Glutamatergic neuron (in vitro differentiated cells): ENCODE data around the gene TNS1. TPM values are rescaled to one million over a fixed set of nuclear protein-coding genes. Genes with fewer than 3 reads are reported as not detected.

ENCODE experiments used
- DNase-seq: peaks from one replicate; pipeline ENCODE4 v3.0.0; 2022
- H3K27ac Mint-ChIP-seq: one replicate; pipeline ENCODE4 v1.8.0; 2020; ENCODE audit warnings: mild to moderate bottlenecking, mixed read lengths, inconsistent platforms; ENCODE audit not compliant: unreplicated experiment
- H3K27me3 Mint-ChIP-seq: one replicate; pipeline ENCODE4 v1.8.0; 2020; ENCODE audit warnings: mild to moderate bottlenecking, moderate library complexity, mixed read lengths, inconsistent platforms; ENCODE audit not compliant: unreplicated experiment
- H3K36me3 Mint-ChIP-seq: one replicate; pipeline ENCODE4 v1.8.0; 2020; ENCODE audit warnings: mild to moderate bottlenecking, mixed read lengths, inconsistent platforms; ENCODE audit not compliant: unreplicated experiment
- H3K4me1 Mint-ChIP-seq: one replicate; pipeline ENCODE4 v1.8.0; 2020; ENCODE audit warnings: mild to moderate bottlenecking, low read depth, mixed read lengths, inconsistent platforms; ENCODE audit not compliant: unreplicated experiment
- H3K4me3 Mint-ChIP-seq: one replicate; pipeline ENCODE4 v1.8.0; 2020; ENCODE audit warnings: mild to moderate bottlenecking, mixed read lengths, inconsistent platforms; ENCODE audit not compliant: unreplicated experiment
- H3K9me3 Mint-ChIP-seq: one replicate; pipeline ENCODE4 v1.8.0; 2020; ENCODE audit warnings: mild to moderate bottlenecking, moderate library complexity, mixed read lengths, inconsistent platforms; ENCODE audit not compliant: unreplicated experiment
- CTCF ChIP-seq: fragments of 200-600 bp; sonication (generic); IDR thresholded peaks from one replicate; pipeline ENCODE4 v1.5.0; 2021; ENCODE audit not compliant: partially characterized antibody, unreplicated experiment
- total RNA-seq: library from RNA; stranded (reverse); fragmentation: NEBNext Ultra II Directional; extraction: Animal tissue kit (Norgen Biotek cat#: 25700); gene quantifications from one replicate; pipeline ENCODE4 v1.2.1, GENCODE V29; 2021; ENCODE audit not compliant: unreplicated experiment

The TNS1 gene
- total RNA-seq, 1 donor from 2014 or later: 3.2 TPM

GRCh38 chr2:217954971-217955740 lies 47.6 kb downstream of the TNS1 start:
- no peaks in the 10 kb centered on the region for H3K36me3 Mint-ChIP-seq
- DNase-seq: no peak
- TF ChIP-seq CTCF: no peak
- H3K4me3 Mint-ChIP-seq: no peak overlapping the region
- peaks cover 8% of the 10 kb centered on the region for H3K27me3 Mint-ChIP-seq
- no peaks in the 10 kb centered on the region for H3K4me1 Mint-ChIP-seq
- H3K27ac Mint-ChIP-seq: no peak overlapping the region
- H3K9me3 Mint-ChIP-seq: peaks cover 3% of the 10 kb centered on the region

DNA sequence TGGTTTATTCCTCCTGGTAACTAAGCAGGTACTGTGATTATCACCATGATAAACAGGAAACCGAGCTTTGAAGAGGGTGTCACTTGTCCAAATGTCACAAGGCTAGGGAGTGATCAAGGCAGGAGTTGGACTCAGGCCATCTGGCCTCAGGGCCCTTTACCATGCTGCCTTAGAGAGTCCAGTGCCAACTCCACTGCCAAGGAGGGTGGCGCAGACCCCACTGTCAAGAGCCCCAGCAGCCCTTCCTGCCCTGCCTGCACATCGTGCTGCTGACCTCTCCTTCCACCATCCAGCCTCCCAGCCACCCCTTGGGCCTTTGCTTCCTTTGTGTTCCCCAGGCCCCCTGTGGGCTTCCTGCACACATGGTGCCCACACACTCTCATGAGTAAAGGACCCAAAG lies 48.3 kb downstream of the TNS1 start:
- H3K27ac Mint-ChIP-seq: no peak overlapping the region

GRCh38 chr2:217954051-217954450 lies 48.7 kb downstream of the TNS1 start:
- H3K27ac Mint-ChIP-seq: no peak overlapping the region
- no peaks in the 10 kb centered on the region for H3K4me1 Mint-ChIP-seq
- H3K36me3 Mint-ChIP-seq: no peaks in the 10 kb centered on the region
- TF ChIP-seq CTCF: no peak
- no peak overlapping the region for H3K4me3 Mint-ChIP-seq
- H3K27me3 Mint-ChIP-seq: peaks cover 8% of the 10 kb centered on the region
- no peak for DNase-seq
- H3K9me3 Mint-ChIP-seq: peaks cover 3% of the 10 kb centered on the region

More for the DNA sequence above, 48.3 kb downstream of the TNS1 start:
- Mint-ChIP-seq H3K9me3 (peaks cover 3% of the 10 kb centered on the region), H3K36me3 (no peaks in the 10 kb centered on the region), H3K4me3 (no peak overlapping the region), H3K27me3 (peaks cover 8% of the 10 kb centered on the region), H3K4me1 (no peaks in the 10 kb centered on the region)
- no peak for TF ChIP-seq CTCF
- DNase-seq: no peak

DNA sequence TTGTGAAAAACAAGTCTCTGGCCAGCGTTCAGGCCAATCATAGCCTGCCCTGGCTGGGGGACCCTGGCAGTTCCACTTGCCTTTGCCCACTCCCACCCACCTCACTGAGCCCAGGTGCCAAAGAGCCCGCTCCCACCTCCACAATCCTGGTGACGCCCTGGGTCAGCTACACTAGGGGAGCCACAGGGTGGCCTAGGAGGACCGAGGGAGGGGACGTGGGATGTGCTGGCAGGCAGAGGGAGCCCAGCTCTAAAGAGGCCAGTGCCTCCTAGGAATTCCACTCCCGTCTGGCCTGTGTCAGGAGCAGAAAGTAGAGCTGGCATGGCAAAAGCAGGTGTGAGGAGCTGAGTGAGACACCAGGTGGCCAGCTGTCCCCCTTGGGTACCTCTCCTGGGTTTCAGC lies 49.3 kb downstream of the TNS1 start:
- no peaks in the 10 kb centered on the region for H3K4me1 Mint-ChIP-seq
- peaks cover 11% of the 10 kb centered on the region for H3K27me3 Mint-ChIP-seq
- peaks cover 4% of the 10 kb centered on the region for H3K9me3 Mint-ChIP-seq
- peak; percentile 8 for DNase-seq
- H3K4me3 Mint-ChIP-seq: no peak overlapping the region
- no peak for TF ChIP-seq CTCF
- no peaks in the 10 kb centered on the region for H3K36me3 Mint-ChIP-seq
- H3K27ac Mint-ChIP-seq: no peak overlapping the region

- H3K4me3 Mint-ChIP-seq: no peak overlapping the region
- DNase-seq: no peak
- no peak overlapping the region for H3K27ac Mint-ChIP-seq
- no peaks in the 10 kb centered on the region for H3K4me1 Mint-ChIP-seq
- H3K36me3 Mint-ChIP-seq: no peaks in the 10 kb centered on the region
- H3K9me3 Mint-ChIP-seq: peaks cover 4% of the 10 kb centered on the region
- H3K27me3 Mint-ChIP-seq: peaks cover 11% of the 10 kb centered on the region
- no peak for TF ChIP-seq CTCF
Observed at GRCh38 chr2:217953011-217953481, 49.7 kb downstream of the TNS1 start.
